Measurements from ENCODE around the gene AUTS2.

Gene AUTS2

DNA sequence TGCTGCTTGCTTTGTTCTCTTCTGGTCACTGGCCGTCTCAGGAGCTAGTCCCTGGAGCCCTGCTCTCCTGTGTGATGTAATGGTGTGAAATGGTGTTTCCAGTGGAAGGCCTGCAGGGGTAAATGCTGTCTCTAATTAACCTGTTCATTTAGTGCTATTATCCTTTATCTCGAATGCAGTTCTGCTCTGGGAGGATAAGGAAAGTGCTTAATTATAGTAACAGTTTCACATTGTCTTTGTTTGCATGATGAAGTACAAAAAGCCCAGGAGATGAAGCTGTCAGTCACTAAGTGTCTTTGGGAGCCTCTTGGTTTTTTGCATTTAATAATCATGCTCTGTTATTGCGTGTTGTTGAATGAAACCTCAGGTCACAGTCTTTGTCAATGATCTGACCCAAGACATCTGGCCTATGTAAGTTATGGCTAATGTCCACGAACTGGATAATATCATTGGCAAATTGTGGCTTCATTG, 778.3 kb downstream of the AUTS2 start:
- DNase-seq, result no peak

DNA sequence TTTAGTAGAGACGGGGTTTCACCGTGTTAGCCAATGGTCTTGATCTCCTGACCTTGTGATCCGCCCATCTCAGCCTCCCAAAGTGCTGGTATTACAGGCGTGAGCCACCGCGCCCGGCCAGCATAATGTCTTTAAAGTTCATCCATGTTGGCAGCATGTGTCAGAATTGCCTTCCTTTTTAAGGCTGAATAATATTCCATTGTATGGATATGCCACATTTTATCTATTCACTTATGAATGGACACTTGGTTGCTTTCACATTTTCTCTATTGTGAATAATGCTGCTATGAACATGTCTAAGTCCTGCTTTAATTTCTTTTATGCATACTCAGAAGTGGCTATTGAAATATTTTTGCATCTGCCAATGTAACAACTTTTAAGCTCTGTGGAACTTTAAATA, 779.7 kb downstream of the AUTS2 start:
- DNase-seq, result no peak

DNA sequence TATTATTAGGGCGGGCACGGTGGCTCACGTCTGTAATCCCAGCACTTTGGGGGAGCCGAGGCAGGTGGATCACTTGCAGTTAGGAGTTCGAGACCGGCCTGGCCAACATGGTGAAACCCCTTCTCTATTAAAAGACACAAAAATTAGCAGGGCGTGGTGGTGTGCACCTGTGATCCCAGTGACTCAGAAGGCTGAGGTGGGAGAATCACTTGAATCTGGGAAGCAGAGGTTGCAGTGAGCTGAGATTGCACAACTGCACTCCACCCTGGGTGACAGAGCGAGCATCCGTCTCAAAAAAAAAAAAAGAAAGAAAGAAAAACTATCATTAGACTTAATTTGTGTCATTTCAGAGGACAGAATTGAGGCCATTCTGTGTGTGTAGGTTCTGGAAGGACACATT, 780.9 kb downstream of the AUTS2 start:
- DNase-seq, result no peak

DNA sequence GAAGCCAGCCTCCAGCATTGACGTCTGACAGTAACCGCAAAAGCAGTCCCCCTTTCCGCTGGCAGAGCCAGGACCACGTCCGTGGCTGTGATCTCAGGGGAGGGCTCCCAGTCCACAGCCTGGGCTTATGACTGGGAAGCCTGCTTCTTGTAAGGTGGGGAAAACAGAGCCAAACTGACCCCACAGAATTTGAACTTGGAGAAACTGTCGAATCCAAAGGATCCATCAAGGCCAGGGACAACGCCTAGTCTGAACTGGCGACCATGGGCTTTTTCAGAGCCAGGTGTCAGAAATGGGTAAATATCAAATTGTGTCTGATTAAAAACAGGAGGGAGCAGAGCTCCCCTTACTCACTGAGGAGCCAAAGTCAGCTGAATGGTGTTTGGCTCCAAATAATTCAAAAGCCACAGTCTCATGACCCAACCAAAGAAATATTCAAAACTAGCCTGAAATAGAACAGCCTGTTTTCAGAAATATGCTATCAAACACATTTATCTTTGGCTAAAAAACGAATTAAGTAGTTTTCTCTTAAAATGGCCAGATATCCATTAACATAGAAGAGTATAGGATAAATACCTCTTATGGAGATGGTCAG, 782.2 kb downstream of the AUTS2 start:
- DNase-seq, result no peak

DNA sequence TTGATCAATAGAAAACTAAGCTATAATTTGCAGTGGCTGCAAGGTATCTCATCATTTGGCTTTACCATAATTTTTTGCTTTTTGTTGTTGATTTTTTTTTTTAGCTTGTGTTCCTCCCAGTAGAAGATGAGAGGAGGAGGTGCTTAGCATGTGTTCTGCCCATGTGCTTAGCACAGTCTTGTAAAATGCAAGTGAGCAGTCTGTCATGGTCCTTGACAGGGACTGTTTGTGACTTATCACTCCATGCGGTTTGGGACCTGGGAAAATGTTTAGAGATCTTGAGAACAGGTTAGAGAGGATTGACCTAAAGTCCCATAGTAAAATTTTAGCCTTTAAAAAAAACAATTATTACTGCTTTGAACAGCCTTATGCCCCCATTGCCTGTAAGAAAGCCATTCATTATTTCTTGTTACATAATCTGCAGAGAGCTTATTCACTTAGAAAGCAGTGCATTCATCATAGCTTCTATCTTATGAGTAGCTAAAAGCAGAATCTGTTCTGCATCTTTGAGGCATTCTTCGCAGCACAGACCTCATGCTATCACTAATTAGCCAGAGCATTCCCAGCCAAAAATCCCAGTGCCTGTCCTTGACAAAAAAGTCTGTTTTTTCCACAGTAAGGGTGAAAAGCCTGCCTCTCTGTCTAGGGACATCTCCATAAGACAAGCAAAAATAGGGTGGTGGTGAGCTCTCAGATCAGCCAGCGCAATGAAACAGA, 784.9 kb downstream of the AUTS2 start:
- no peak for DNase-seq

DNA sequence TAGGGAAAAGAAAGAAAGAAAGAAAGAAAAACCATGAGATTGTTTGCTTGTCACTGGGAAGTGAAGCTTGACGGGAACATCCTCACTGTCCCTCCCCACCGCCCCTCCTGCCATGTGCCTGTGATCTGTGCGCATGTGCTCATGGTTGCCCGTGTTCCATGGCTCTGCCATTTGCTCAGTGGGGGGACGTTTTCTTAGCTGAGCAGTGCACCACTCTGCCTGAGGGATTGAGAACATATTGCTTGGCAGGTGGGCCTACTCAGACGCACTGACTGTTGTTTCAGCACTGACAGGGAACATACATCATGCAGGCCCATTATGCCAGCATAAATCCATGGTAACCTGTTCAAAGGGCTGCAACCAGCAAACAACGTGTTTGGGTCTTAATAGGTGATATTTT, 785.7 kb downstream of the AUTS2 start:
- DNase-seq, result no peak

DNA sequence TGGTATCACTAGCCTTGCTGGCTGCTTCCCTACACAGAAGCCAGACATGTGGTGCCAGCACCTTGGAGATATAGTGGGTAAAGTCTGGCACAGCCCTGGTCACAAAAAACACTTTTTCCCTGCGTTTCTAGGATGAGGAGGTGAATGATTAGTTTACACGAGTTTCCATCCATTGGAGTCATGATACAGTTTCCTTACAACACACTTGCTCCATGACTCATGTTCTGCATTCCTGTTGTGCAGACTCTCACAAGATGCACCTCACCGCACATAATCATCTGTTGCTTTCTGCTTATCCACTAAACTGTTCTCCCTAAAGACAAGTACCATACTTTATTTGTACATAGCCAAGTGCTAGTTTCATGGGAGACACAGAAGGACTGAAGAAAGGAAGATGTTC, 786.6 kb downstream of the AUTS2 start:
- DNase-seq, result no peak

DNA sequence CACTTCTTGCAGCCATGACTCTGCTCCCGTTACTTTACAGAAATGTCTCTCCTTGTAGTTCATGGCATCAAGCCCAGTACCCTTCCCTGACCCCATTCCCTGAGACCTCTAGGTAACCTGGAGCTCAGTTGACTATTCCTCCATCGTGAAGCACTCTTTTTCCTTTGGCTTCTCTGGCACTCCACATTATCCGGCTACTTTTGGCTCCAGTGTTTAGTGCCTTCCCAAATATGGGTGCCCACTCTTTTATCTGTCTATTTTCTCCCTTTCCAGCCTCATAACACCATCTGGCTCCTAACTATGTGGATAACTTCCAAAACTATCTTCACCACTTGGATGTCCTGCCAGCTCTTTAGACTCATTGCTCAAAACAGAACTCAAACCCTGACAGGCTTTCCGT, 788.9 kb downstream of the AUTS2 start:
- DNase-seq, result no peak

DNA sequence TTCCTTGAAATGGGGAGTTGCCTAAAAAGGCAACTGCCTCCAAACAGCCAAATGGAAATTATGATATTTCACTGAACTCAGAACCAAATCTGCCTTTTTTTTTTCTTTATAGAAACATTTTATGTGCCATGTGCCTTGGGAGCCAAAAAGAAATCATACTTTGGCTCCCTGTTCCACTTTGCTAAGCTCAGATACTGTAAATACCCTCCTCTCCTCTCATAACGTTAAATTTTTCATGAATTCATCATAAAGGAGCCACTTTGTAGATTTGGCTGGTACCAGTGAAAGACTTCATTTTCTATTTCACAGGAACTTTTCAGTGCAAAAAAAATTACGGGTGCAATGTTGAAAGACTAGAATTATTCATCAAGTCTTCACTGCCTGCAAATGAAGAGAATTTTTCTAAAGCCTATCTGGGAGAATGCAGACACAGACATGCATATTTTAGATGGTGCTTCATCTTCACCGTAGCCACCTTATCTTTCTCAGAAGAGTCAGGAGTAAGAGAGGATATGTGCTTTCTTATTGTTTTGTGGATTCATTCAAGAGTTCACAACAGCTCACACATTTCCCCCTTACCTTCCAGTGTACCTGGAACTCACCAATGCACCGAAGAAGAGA, 791.4 kb downstream of the AUTS2 start:
- DNase-seq, result no peak

DNA sequence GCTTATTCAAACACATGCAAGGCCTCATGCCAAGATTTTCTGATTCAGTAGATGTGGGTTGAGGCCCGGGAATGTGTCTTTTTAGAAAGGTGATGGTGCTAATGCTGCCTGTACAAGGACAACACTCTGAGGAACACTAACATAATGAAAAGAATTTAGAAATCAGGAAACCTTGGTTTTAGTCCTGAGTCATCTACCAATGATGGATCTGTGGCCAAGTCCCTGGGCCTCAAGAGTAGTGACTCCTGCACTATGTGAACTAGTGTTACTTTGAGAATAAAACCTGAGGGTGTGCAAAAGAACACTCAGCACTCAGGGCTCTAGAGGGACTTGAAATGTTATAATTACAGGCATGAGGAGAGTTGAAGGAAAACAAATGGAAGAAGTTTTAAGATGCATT, 792.0 kb downstream of the AUTS2 start:
- DNase-seq, result no peak

DNA sequence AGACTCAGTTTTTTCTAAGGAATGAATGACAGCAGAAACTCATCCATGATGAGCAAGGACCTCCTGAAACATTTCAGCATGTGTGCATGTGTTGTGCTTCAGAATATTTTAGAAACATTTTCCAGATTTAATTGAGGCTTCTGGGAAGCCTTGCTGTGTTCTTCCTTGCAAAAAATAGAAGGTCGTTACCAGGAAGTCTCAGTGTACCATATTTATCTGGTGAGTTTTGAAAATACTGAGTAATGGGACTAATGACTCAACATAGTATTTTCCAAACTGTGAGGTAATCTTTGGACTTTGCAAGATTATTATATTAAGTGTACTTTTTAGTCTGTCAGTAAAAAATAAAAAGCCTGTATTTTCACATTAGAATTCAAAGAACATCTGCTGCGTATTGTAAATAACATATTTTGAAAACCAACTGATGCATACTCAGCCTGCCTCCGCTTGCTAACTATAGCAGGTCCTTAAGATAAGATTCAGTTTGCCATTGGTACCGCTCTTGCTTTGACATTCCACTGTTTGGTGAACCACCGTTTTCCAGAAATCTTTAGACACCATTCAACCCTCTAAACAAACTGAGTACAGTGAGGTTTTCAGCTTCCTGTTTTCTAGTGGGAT, 794.1 kb downstream of the AUTS2 start:
- DNase-seq, result no peak

DNA sequence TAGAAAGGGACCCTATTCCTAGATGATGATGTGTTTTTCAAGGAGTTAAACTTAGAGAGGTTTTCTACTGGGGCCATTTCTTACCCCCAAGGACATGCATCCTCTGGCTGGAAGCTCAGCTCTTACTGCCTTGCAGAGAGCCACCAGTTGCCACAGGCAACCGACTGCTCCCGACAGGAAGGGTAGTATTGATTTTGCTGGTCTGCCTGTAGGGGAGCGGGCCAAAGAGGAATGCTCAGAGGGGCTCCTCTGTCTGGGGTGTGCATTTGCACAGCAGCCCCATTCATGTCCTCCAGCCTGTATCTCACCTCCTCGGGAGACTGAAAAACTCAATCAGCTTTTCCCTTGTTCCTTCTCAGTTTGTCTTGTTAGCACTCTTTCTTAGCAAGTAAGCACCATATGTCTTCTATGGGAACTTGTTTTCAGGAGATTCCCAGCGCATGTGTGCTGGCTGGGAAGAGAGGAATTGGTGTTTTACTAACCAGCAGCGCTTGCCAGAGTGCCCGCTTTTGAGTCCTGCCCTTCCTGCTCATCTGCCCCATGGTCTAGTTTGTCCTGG, 794.7 kb downstream of the AUTS2 start:
- no peak for DNase-seq

DNA sequence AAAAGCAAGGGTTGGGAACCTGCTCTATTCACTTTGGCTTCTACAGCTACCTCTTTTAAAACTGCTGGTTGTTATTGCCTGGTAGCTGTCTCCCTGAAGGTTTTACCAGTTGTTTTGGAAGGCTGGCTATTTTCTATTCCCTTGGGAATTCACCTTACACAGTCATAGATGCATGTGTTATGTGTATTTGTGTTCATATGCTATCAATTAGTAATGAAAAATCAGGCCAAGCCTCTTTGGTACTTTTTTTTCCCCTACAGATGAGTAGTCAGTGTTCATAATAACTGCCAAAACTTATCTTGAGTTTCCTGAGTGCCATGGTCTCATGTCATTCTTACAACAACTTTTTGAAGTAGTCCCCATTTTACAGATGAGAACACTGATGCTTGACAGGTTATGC, 795.7 kb downstream of the AUTS2 start:
- no peak for DNase-seq

DNA sequence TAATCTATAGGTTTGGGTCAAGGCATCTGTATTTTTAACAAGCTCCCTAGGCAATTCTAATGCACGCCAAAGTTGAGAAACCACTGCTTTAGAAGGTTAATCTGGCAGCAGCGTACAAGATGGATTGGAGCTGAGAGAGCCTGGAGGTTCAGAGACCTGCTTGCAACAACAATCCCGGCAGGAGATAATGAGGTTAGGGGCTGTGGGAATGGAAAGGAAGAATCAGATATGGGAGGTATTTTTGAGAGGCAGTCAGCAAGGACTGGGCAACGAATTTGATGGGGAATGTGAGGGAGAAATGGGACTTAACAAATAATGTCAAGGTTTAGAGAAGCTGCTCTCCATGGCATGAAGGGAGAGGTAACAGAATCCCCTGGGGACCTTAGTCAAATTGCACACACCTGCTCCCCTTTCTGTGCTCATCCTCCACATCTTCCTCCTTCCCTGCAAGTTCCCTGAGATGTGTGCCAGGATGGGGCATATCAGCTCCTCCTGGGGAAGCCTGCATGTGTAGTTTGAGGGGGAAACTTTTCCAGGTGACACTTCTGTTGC, 802.6 kb downstream of the AUTS2 start:
- no peak for DNase-seq

DNA sequence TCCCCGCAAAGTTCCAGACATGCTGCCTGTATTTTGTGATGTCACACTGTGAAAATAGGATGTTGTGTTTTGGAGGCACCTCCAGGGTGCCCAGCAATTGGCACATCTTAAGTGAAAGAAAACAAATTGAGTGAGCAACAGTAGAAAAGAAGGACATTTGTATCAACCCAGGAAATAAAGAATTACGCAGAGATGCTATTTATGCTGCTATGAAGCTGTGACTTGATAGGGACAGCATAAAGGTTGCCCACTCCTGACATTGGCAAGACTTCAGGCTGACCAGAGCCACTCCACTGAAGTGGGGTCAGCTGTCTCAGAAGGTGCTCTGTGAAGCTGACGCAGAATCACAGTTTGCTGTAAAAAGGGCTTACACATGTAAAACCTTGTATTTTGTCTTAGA, 803.8 kb downstream of the AUTS2 start:
- no peak for DNase-seq

DNA sequence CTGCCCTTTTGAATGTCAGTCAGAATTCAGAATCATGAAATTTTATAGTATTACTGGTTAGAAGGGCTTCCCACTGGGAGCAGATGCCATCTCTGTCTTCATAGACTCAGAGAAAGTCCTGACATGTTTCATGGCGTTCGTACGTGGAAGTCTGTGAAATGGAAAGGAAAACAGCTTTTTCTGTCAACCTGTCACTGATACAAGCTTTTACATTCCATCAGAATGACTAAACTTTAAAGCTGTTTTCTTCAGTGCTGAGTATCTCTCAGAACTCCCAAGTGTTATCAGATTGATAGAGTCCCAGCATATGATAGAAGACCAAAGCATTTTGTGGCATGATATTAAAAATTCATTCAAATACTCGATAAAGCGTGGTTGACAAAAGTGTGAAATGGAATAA, 807.0 kb downstream of the AUTS2 start:
- DNase-seq, result no peak

DNA sequence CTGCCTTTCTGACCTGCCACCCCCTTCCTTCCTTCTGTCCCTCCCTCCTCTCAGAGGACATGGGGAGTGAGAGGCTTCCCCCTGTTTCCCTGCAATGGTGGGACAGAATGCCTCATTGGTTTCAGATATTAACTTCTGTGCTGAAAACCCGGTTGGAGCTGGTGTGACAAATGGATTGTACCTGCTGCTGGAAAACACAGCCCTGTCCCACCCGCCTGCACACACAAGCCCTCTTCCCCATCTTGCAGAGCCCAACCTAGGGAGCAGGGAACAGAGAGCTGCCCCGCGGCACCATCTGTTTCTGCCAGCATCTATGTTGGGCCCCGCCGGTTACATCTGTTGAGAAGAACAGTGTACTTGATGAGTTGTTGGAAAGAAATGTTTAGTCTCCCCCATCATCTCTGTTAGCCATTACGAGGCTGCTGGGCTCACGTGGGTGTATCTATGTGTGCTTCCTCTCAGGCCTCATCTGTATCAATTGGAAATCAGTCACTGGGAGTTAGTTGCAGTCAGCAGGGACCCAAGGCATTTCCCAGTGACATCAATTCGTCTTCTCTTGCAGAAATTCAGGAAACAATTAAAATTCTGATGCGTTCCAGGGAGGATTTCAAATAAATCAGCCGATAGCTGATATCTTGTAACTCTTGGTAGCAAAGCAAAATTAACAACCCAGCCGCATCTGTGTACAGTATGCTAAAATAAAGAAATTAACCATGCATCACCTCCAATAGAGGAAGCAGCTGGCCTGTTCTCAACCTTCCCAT, 808.1 kb downstream of the AUTS2 start:
- no peak for DNase-seq

DNA sequence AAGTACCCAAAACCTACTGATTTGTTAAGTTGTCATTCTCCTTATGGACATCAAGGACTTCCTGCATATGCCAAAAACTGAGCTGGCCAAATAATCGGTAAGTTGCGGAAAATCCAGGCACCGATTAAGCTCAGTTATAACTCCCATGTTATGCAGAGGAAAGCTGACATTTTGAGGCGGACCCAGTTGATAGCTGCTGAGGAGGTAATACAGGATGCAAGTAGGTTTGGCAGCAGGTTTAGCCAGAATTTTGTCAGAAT, 808.6 kb downstream of the AUTS2 start:
- DNase-seq, result no peak

DNA sequence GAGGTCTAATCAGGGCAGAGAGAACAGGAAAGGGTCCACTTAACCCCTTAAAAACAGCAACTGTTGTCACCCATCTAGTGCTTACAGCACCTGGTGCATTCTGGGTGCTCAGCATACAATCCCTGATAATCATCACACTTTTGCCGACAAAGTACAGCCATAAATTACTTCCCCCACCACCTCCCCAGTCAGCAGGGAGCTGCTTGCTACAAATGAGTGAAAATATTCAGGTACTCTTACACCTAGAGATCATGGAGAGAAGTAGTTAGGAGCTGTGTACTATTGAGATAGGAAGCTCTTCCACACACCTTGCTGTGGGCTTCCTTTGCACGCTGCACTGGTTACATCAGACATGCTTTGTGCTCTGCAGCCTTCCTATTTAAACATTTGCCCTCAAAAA, 810.2 kb downstream of the AUTS2 start:
- DNase-seq, result no peak

DNA sequence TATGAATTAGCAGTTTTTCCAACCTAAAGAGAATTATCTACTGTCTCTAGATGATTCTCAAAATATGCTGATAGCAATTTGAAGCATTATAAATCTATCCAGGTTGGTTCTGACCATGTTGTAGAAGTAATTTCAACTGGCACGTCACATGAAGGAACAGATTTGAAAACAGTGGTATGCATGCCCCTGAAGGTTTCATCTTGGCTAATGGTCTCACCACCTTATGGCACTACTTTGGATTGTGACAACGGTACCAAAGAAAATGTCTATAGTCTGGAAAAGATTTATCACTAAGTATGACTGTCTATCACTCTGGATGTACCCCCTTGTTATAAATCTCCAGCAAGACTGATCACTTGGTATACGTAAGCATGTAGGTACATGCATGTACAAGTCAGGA, 810.6 kb downstream of the AUTS2 start:
- no peak for DNase-seq

DNA sequence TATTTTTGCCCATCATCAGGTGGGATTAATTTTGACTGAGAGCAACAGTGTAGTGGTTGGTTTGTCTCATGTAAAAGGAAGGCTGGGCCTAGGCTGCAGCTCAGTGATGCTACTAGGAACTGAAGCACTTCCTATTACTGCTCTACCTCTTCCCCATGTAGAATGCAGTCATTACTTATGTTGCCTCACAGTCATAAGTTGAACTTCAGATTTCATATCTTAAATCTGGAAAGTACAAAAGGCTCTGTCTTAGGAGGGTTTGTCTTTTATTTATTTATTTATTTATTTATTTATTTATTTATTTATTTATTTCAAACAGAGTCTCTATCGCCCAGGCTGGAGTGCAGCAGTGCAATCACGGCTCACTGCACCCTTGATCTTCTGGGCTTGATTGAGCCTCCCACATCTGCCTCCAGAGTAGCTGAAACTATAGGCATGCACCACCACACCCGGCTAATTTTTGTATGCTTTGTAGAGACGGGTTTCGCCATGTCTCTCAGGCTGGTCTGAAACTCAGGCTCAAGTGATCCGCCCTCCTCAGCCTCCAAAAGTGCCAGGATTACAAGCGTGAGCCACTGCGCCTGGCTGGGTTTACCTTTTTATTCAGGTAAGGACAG, 812.0 kb downstream of the AUTS2 start:
- no peak for DNase-seq

DNA sequence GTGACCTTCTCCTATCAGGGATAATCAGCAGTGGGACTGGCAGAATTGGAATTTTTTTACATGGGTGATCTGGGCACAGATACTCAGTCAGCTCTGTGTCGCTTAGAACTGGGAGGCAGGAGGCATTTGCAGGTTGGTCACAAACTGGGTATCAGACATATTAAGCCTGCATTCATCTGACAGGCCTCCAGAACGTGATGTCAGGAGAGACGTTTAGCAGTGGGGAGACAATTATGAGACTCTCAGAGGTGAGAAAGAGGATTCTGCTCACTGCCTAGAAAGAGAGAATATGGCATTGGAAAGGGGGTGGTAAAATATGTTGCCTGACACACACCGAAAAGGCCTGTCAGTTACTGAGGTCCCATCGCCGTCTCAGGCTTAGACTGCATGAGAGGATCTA, 816.1 kb downstream of the AUTS2 start:
- DNase-seq, result no peak

Measured in NK-92 treated with Interleukin-12 subunit alpha and Interleukin-12 subunit beta, amount 100 ng/mL, for 24 hours (cell line).